ENCODE measurements around the gene LDB2. TPM values are rescaled to one million over a fixed set of nuclear protein-coding genes. Genes with fewer than 3 reads are reported as not detected.

The LDB2 gene
- total RNA-seq, 6 experiments from 2014 or later, result 24.2 to 40.4 (median 31.7) TPM

DNA sequence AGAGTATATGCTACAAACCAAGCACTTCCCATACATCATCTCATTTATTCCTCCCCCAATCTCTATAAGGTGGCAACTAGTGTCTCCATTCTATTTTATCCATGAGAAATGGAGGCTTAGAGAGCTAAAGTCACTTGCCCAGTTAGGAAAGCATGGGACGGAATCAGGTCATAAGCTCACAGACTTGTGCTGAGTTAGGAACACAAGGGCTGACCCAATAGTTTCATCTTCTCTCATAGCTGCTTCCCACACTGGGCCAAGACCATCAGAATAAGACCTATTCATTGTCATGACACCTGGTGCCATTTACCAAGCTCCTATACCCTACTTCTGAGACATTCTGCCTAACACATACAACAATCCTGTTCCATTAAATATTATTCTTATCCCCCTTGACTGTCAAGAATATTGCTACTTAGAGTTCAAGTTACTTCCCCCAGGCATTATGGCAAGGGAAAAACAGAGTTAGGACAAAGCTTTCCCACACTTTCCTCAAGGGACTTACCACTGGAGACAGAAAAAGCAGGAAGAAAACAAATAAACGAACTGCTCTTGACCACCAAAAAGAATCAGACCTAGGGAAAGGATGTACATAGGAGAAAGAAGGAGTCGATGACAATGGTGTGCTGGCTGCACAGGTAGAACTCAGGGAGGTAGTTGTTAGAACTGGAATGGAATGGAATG is 167.8 kb downstream of the LDB2 start:
- Mint-ChIP-seq H3K4me1 (ENCODE audit: low read depth) (peaks cover 32% of the 10 kb centered on the region), H3K9me3 (no peaks in the 10 kb centered on the region), H3K36me3 (ENCODE audit: low read depth) (peaks cover 19% of the 10 kb centered on the region; the same call in 1 of the 2 replicates), H3K27me3 (ENCODE audit: insufficient read depth) (no peaks in the 10 kb centered on the region; the same call in 1 of the 2 replicates), H3K27ac (no peak overlapping the region), H3K4me3 (no peak overlapping the region)
- TF ChIP-seq, protein P1, sequence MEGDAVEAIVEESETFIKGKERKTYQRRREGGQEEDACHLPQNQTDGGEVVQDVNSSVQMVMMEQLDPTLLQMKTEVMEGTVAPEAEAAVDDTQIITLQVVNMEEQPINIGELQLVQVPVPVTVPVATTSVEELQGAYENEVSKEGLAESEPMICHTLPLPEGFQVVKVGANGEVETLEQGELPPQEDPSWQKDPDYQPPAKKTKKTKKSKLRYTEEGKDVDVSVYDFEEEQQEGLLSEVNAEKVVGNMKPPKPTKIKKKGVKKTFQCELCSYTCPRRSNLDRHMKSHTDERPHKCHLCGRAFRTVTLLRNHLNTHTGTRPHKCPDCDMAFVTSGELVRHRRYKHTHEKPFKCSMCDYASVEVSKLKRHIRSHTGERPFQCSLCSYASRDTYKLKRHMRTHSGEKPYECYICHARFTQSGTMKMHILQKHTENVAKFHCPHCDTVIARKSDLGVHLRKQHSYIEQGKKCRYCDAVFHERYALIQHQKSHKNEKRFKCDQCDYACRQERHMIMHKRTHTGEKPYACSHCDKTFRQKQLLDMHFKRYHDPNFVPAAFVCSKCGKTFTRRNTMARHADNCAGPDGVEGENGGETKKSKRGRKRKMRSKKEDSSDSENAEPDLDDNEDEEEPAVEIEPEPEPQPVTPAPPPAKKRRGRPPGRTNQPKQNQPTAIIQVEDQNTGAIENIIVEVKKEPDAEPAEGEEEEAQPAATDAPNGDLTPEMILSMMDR (IDR thresholded peaks at IDR 0.05), result no peak
- DNase-seq, result no peak

- TF ChIP-seq, protein P1 (IDR thresholded peaks at IDR 0.05), result no peak
- Mint-ChIP-seq H3K27ac (no peak overlapping the region), H3K4me3 (no peak overlapping the region), H3K27me3 (ENCODE audit: insufficient read depth) (no peaks in the 10 kb centered on the region; the same call in 1 of the 2 replicates), H3K36me3 (ENCODE audit: low read depth) (peaks cover 19% of the 10 kb centered on the region), H3K9me3 (no peaks in the 10 kb centered on the region), H3K4me1 (ENCODE audit: low read depth) (peaks cover 24% of the 10 kb centered on the region)
- DNase-seq, result no peak
Measured at GRCh38 chr4:16729336-16729735, 169.1 kb downstream of the LDB2 start.

DNA sequence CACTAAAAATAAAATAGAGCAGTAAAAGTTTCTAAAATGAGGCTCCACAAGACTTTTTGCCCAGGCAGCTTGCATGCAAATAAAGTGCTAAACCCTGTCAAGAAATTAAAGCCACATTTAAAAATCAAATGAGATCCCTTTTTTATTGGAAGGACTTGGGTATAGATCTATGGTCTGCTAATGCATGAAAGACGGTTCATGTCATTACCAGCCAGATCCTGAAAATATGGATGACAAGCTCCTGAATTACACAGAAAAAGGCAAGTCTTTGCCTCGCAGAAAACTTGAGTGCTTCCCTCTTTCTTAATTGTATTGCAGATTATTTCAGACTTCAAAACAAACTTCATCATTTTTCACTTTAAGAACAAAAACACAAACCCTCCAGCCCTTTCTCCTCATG is 169.6 kb downstream of the LDB2 start:
- H3K27ac Mint-ChIP-seq, result no peak overlapping the region
- TF ChIP-seq, protein P1 (IDR thresholded peaks at IDR 0.05), result no peak
- H3K4me3 Mint-ChIP-seq, result no peak overlapping the region
- H3K36me3 Mint-ChIP-seq (ENCODE audit: low read depth), result peaks cover 24% of the 10 kb centered on the region
- H3K9me3 Mint-ChIP-seq, result no peaks in the 10 kb centered on the region
- DNase-seq, result no peak
- H3K27me3 Mint-ChIP-seq (ENCODE audit: insufficient read depth), result no peaks in the 10 kb centered on the region
- H3K4me1 Mint-ChIP-seq (ENCODE audit: low read depth), result peaks cover 24% of the 10 kb centered on the region

DNA sequence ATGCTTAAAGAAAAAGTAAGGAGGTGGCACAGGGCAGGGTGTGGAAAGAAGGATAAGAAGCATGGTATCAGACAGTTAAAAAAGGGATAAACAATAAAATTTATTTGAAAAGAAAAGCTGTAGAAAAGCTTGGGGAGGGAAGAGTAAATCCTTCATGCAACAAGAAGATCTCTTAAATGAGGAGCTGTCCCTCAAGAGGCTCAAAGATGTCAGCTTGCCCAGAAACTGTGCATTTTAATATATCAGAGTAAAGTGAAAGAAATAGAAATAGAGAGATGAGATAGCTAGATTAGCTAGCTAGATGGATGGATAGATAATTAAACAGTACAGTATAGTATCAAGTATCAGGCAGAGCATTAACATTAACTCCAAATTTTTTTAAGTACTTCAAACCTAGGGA is 170.3 kb downstream of the LDB2 start:
- H3K9me3 Mint-ChIP-seq, result no peaks in the 10 kb centered on the region
- no peak overlapping the region for H3K27ac Mint-ChIP-seq
- H3K27me3 Mint-ChIP-seq (ENCODE audit: insufficient read depth), result no peaks in the 10 kb centered on the region
- H3K4me1 Mint-ChIP-seq (ENCODE audit: low read depth), result peaks cover 31% of the 10 kb centered on the region
- no peak overlapping the region for H3K4me3 Mint-ChIP-seq
- no peak for DNase-seq
- peaks cover 32% of the 10 kb centered on the region for H3K36me3 Mint-ChIP-seq (ENCODE audit: low read depth)
- TF ChIP-seq, protein P1 (IDR thresholded peaks at IDR 0.05), result no peak

DNA sequence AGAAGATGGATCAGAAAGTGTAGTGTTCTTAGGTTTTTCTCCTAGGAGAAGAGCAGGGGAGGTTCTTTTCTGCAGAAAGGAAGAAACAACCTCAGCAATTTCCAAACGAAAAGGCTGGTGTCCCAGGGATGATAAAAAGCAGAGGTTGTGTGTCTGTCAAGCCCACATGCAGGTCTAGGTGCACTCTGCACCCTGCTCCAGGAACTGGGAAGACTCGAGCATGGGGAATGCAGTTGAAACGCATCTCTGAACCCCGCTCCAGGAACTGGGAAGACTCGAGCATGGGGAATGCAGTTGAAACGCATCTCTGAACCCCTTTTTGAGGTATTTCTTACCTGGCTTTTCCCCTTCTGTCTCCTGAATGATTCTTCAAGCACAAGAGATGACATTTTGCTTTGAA is 171.2 kb downstream of the LDB2 start:
- H3K9me3 Mint-ChIP-seq, result no peaks in the 10 kb centered on the region
- no peak for DNase-seq
- no peaks in the 10 kb centered on the region for H3K27me3 Mint-ChIP-seq (ENCODE audit: insufficient read depth)
- TF ChIP-seq, protein P1 (IDR thresholded peaks at IDR 0.05), result no peak
- peaks cover 40% of the 10 kb centered on the region for H3K4me1 Mint-ChIP-seq (ENCODE audit: low read depth)
- H3K27ac Mint-ChIP-seq, result no peak overlapping the region
- H3K4me3 Mint-ChIP-seq, result no peak overlapping the region
- H3K36me3 Mint-ChIP-seq (ENCODE audit: low read depth), result peaks cover 34% of the 10 kb centered on the region
